Activated B cell treated with CpG ODN at 0.5 μM for 24 hours (primary cell): ENCODE data around the gene EMX1. TPM values are rescaled to one million over a fixed set of nuclear protein-coding genes. Genes with fewer than 3 reads are reported as not detected.

Source experiments
- ATAC-seq: fragments of 200-7000 bp; cut with Tn5 transposase; one replicate; pipeline ENCODE4 v1.10.0; 2021; ENCODE audit warnings: low read depth, mild to moderate bottlenecking, moderate library complexity
- CTCF ChIA-PET: fragments of 350-600 bp; sonication (Branson Sonifier 250); formaldehyde crosslinking; loops from one replicate; lab custom pipeline; 2021; ENCODE audit warnings: antibody characterized with exemption; lab: Charles Lee
- POLR2A ChIA-PET: fragments of 350-600 bp; sonication (Branson Sonifier 250); formaldehyde crosslinking; loops from one replicate; lab custom pipeline; 2021; ENCODE audit warnings: antibody characterized with exemption; lab: Charles Lee
- DNase-seq: peaks from one replicate; pipeline ENCODE4 v3.0.0; 2022
- H3K27ac Mint-ChIP-seq: one replicate; pipeline ENCODE4 v1.8.0; 2020; ENCODE audit warnings: mixed read lengths
- H3K27me3 Mint-ChIP-seq: one replicate; pipeline ENCODE4 v1.8.0; 2021; ENCODE audit warnings: mixed read lengths
- H3K36me3 Mint-ChIP-seq: one replicate; pipeline ENCODE4 v1.8.0; 2021; ENCODE audit warnings: low read depth, mixed read lengths
- H3K4me1 Mint-ChIP-seq: one replicate; pipeline ENCODE4 v1.8.0; 2021; ENCODE audit warnings: mixed read lengths
- H3K4me3 Mint-ChIP-seq: one replicate; pipeline ENCODE4 v1.8.0; 2020; ENCODE audit warnings: mild to moderate bottlenecking, mixed read lengths
- H3K9me3 Mint-ChIP-seq: one replicate; pipeline ENCODE4 v1.8.0; 2020; ENCODE audit warnings: mixed read lengths
- intact Hi-C: fragments of 100-400 bp; cut with micrococcal nuclease; formaldehyde crosslinking; loops from one replicate; pipeline ENCODE4 v1.15.1; 2024
- total RNA-seq: library from RNA; stranded (reverse); gene quantifications from 2 replicates; pipeline ENCODE4 v1.2.3, GENCODE V29; 2022
- TF ChIP-seq, protein P1 (sequence below): fragments of 200-600 bp; IDR thresholded peaks from one replicate; pipeline ENCODE4 v1.8.0; 2022; ENCODE audit warnings: antibody characterized with exemption, mild to moderate bottlenecking

EMX1 gene
- total RNA-seq, 1 donor from 2014 or later: 0.22 TPM

DNA sequence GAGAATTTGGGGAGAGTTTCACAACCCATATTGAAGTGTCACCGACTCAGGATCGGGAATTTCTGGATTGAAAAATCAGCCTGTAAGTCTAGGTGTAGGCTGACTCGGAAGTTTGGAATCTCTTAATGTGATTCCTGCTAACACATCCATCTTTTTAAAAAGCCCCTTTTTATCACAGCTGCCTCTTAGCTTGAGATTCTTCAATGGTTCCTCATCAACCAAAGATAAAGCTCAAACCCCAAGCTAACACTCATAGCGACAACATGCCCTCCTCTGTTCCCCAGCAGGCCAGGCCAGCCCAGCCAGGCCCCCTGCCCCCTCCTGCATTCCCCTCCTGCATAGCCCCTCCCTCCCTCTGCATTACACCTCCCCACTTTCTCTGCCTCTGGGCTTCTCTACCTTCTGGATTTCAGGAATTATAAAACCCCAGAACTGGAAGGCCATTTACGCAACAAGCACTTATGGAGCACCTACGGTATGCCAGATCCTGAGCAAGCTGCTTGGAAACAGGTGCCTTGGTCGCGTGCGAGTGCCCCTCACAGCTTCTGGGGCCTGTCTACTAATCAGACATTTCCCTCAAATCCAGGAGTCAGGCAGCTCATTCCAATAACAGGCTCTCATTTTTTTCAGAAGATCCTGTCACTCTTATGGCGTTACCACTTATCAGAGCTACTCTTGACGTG, 63.4 kb downstream of the EMX1 start:
- TF ChIP-seq, protein P1, sequence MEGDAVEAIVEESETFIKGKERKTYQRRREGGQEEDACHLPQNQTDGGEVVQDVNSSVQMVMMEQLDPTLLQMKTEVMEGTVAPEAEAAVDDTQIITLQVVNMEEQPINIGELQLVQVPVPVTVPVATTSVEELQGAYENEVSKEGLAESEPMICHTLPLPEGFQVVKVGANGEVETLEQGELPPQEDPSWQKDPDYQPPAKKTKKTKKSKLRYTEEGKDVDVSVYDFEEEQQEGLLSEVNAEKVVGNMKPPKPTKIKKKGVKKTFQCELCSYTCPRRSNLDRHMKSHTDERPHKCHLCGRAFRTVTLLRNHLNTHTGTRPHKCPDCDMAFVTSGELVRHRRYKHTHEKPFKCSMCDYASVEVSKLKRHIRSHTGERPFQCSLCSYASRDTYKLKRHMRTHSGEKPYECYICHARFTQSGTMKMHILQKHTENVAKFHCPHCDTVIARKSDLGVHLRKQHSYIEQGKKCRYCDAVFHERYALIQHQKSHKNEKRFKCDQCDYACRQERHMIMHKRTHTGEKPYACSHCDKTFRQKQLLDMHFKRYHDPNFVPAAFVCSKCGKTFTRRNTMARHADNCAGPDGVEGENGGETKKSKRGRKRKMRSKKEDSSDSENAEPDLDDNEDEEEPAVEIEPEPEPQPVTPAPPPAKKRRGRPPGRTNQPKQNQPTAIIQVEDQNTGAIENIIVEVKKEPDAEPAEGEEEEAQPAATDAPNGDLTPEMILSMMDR: no peak
- no peaks in the 10 kb centered on the region for H3K27me3 Mint-ChIP-seq
- ATAC-seq: no peak
- intact Hi-C loops: no loop called here
- H3K4me3 Mint-ChIP-seq: no peak overlapping the region
- ChIA-PET POLR2A (no interaction called here), CTCF (interaction anchor here (1.1 to 1.4 kb wide), 2 partner anchors 11 to 196 kb away, joined by 3 to 5 read pairs; no protein-coding TSS in a partner anchor)
- H3K4me1 Mint-ChIP-seq: peaks cover 11% of the 10 kb centered on the region
- H3K27ac Mint-ChIP-seq: no peak overlapping the region
- no peaks in the 10 kb centered on the region for H3K36me3 Mint-ChIP-seq
- no peak for DNase-seq
- H3K9me3 Mint-ChIP-seq: no peaks in the 10 kb centered on the region

- no peaks in the 10 kb centered on the region for H3K9me3 Mint-ChIP-seq
- ChIA-PET CTCF (interaction anchor here (1.4 kb wide), 1 partner anchor 11 kb away, joined by 5 read pairs; no protein-coding TSS in a partner anchor), POLR2A (no interaction called here)
- no peaks in the 10 kb centered on the region for H3K36me3 Mint-ChIP-seq
- TF ChIP-seq, protein P1: no peak
- H3K4me1 Mint-ChIP-seq: peaks cover 11% of the 10 kb centered on the region
- intact Hi-C loops: no loop called here
- H3K27me3 Mint-ChIP-seq: no peaks in the 10 kb centered on the region
- ATAC-seq (no peak), DNase-seq (no peak)
- no peak overlapping the region for H3K27ac Mint-ChIP-seq
- H3K4me3 Mint-ChIP-seq: no peak overlapping the region
Observed at GRCh38 chr2:72981536-72981935, 64.2 kb downstream of the EMX1 start.

DNA sequence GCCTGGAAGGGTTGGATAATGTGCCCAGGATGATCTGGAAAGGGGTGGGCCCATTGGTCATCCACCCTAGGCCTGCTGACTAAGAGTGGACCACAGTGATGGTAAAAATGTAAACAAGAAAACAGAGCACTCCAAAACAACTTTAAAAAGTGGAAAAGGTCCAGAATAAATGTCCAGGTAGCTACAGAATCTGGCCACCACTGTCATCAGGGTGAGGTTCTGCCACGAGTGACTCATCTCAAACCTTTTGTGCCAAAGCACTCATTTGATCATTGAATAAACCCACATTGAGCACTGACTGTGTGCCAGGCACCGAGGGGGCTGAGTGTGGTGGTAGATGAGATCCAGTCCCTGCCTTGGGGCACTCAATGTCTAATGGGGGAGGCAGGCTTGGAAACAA, 64.9 kb downstream of the EMX1 start:
- Mint-ChIP-seq H3K27ac (no peak overlapping the region), H3K36me3 (no peaks in the 10 kb centered on the region), H3K27me3 (no peaks in the 10 kb centered on the region), H3K9me3 (no peaks in the 10 kb centered on the region), H3K4me1 (peaks cover 11% of the 10 kb centered on the region), H3K4me3 (no peak overlapping the region)
- ATAC-seq (no peak), DNase-seq (no peak)
- TF ChIP-seq, protein P1: no peak
- POLR2A ChIA-PET: no interaction called here
- CTCF ChIA-PET: no interaction called here
- intact Hi-C loops: no loop called here

GRCh38 chr2:72982781-72983499, 65.6 kb downstream of the EMX1 start:
- no peak overlapping the region for H3K4me3 Mint-ChIP-seq
- DNase-seq (no peak), ATAC-seq (no peak)
- POLR2A ChIA-PET: no interaction called here
- H3K27ac Mint-ChIP-seq: no peak overlapping the region
- H3K27me3 Mint-ChIP-seq: no peaks in the 10 kb centered on the region
- H3K36me3 Mint-ChIP-seq: no peaks in the 10 kb centered on the region
- intact Hi-C loops: no loop called here
- peaks cover 11% of the 10 kb centered on the region for H3K4me1 Mint-ChIP-seq
- CTCF ChIA-PET: no interaction called here
- H3K9me3 Mint-ChIP-seq: no peaks in the 10 kb centered on the region
- TF ChIP-seq, protein P1: no peak

DNA sequence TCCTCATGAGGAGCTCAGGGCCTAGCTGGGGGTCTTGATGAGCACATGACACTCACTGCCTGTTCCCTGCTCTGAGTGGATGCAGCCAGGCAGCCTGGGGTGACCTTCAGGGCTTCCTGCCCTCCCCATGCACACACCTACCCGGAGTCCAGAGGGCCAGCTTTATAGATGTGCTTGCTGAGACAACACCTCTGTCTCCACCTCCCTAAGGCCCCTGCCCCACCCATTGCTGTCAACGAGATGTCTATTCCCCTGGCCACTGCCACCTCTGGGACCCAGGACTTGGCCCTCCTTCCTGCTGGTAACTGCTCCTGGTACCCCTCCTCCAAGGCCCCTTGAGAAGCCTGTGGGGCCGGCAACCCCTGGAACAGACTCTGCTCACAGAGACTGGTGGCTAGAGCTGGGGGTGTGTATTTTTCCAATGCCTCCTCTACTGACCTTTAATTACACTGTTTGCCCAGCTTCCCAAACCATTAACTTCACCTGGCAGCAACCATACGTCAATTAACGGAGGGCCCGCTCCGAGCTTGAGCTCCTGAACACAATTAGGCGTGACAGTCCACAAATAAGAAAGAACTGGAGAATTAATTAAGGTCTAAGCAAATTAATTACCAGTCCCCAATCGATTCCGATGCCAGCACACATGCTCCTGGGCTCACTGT, 66.3 kb downstream of the EMX1 start:
- CTCF ChIA-PET: no interaction called here
- H3K4me3 Mint-ChIP-seq: no peak overlapping the region
- H3K27ac Mint-ChIP-seq: no peak overlapping the region
- no peaks in the 10 kb centered on the region for H3K27me3 Mint-ChIP-seq
- ATAC-seq (no peak), DNase-seq (no peak)
- intact Hi-C loops: no loop called here
- TF ChIP-seq, protein P1: no peak
- H3K9me3 Mint-ChIP-seq: no peaks in the 10 kb centered on the region
- H3K4me1 Mint-ChIP-seq: peaks cover 11% of the 10 kb centered on the region
- no peaks in the 10 kb centered on the region for H3K36me3 Mint-ChIP-seq
- POLR2A ChIA-PET: no interaction called here
